Tibial nerve (tissue), 4 donors: ENCODE data around the gene P2RX5. TPM values are rescaled to one million over a fixed set of nuclear protein-coding genes. Genes with fewer than 3 reads are reported as not detected.
"Not testable (repeated sequence)": the region's sequence is repeated elsewhere in the genome, so short reads cannot be mapped to it uniquely, and the experiment has no call there.

ENCODE experiments used
- DNase-seq, 2 donors: peaks; one replicate each; pipeline ENCODE4 v3.0.0-alpha.2; 2019; ENCODE audit warnings: low spot score in 2 of 2
- H3K27ac ChIP-seq, 4 donors: fragments of 200-600 bp; sonication (generic) in 3 of 4; one replicate each; pipeline ENCODE4 v1.5.1; 2017 to 2019; ENCODE audit warnings: mild to moderate bottlenecking in 1 of 4
- H3K27me3 ChIP-seq, 2 donors: fragments of 200-600 bp; sonication (generic) in 1 of 2; one replicate each; pipeline versions ENCODE4 v1.5.1 to v1.6.0; 2017 to 2019
- H3K36me3 ChIP-seq, 3 donors: fragments of 200-600 bp; sonication (generic); one replicate each; pipeline ENCODE4 v1.5.1; 2018 to 2019
- H3K4me1 ChIP-seq, 4 donors: fragments of 200-600 bp; sonication (generic) in 3 of 4; one replicate each; pipeline ENCODE4 v1.5.1; 2017 to 2019
- H3K4me3 ChIP-seq, 4 donors: fragments of 200-600 bp; sonication (generic) in 3 of 4; one replicate each; pipeline ENCODE4 v1.5.1; 2017 to 2019; ENCODE audit warnings: mild to moderate bottlenecking in 1 of 4, moderate library complexity in 1 of 4
- H3K9me3 ChIP-seq, 4 donors: fragments of 200-600 bp; sonication (generic) in 3 of 4; one replicate each; pipeline ENCODE4 v1.5.1; 2017 to 2019
- EP300 ChIP-seq, 2 donors: sonication (generic); formaldehyde crosslinking; IDR thresholded peaks; one replicate each; pipeline ENCODE4 v1.6.1; 2017; ENCODE audit warnings: antibody characterized with exemption in 2 of 2, mild to moderate bottlenecking in 1 of 2
- POLR2A ChIP-seq, 2 donors: fragments of 450-650 bp; IDR thresholded peaks; one replicate each; pipeline ENCODE4 v1.6.1; 2017; ENCODE audit warnings: antibody characterized with exemption in 2 of 2, mild to moderate bottlenecking in 2 of 2, moderate library complexity in 2 of 2
- WGBS, 2 donors: methylation state at CpG; one replicate each; pipeline ENCODE4 v1.1.5; 2018; 5-methylcytosine and 5-hydroxymethylcytosine counted together
- total RNA-seq, 4 donors: library from RNA; depleted of rRNA; stranded (reverse); fragments of >200 nt; gene quantifications; one replicate each; pipeline ENCODE4 v1.1.0, GENCODE V29; 2016
- TF ChIP-seq, protein P1 (sequence below), 5 experiments: fragments of 200-600 bp in 3 of 5; fragments of 450-650 bp in 2 of 5; sonication (generic) in 3 of 5; IDR thresholded peaks; one replicate each; pipeline ENCODE4 v1.5.1; 2016 to 2019; ENCODE audit warnings: antibody characterized with exemption in 5 of 5, mild to moderate bottlenecking in 3 of 5, moderate library complexity in 2 of 5

The P2RX5 gene
- total RNA-seq, 4 donors from 2014 or later: 0.42 TPM; not detected in 3

- no peak overlapping the region for H3K4me3 ChIP-seq
- H3K36me3 ChIP-seq: no peaks in the 10 kb centered on the region
- TF ChIP-seq, protein P1, sequence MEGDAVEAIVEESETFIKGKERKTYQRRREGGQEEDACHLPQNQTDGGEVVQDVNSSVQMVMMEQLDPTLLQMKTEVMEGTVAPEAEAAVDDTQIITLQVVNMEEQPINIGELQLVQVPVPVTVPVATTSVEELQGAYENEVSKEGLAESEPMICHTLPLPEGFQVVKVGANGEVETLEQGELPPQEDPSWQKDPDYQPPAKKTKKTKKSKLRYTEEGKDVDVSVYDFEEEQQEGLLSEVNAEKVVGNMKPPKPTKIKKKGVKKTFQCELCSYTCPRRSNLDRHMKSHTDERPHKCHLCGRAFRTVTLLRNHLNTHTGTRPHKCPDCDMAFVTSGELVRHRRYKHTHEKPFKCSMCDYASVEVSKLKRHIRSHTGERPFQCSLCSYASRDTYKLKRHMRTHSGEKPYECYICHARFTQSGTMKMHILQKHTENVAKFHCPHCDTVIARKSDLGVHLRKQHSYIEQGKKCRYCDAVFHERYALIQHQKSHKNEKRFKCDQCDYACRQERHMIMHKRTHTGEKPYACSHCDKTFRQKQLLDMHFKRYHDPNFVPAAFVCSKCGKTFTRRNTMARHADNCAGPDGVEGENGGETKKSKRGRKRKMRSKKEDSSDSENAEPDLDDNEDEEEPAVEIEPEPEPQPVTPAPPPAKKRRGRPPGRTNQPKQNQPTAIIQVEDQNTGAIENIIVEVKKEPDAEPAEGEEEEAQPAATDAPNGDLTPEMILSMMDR (IDR thresholded peaks at IDR 0.05): no peak
- TF ChIP-seq EP300 (IDR thresholded peaks at IDR 0.05) (no peak), POLR2A (IDR thresholded peaks at IDR 0.05) (no peak)
- H3K27me3 ChIP-seq: no peaks in the 10 kb centered on the region
- no peak for DNase-seq
- H3K4me1 ChIP-seq: no peaks in the 10 kb centered on the region
- 78 to 79% methylated on average over 6 of the region's 6 CpGs for WGBS, 2 donors
- H3K9me3 ChIP-seq: no peaks in the 10 kb centered on the region
- H3K27ac ChIP-seq: no peak overlapping the region
Observed at GRCh38 chr17:3729881-3730280, 33.9 kb upstream of the P2RX5 start.

DNA sequence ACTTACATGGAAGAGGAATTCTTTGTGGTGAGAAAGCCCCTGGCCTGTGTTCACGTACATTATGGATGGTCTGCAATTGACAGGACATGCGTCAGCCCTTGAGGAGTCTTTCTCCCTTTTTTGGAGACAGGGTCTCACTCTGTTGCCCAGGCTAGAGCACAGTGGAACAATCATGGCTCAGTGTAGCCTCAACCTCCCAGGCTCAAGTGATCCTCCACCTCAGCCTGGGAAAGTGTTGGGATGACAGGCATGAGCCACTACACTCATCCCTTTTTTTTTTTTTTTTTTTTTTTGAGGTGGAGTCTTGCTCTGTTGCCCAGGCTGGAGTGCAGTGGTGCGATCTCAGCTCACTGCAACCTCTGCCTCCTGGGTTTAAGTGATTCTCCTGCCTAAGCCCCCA, 32.1 kb upstream of the P2RX5 start:
- not testable (repeated sequence) for H3K27me3 ChIP-seq, H3K27ac ChIP-seq, H3K9me3 ChIP-seq, H3K4me3 ChIP-seq, H3K36me3 ChIP-seq, DNase-seq
- peaks cover 0 to 10% (median 4%) of the 10 kb centered on the region in 4 donors for H3K4me1 ChIP-seq
- 100% methylated on average over 3 of the region's 3 CpGs for WGBS, 2 donors

- DNase-seq: no peak
- no peak for TF ChIP-seq EP300 (IDR thresholded peaks at IDR 0.05)
- no peak for TF ChIP-seq POLR2A (IDR thresholded peaks at IDR 0.05)
- TF ChIP-seq, protein P1 (IDR thresholded peaks at IDR 0.05): no peak
- H3K27me3 ChIP-seq: no peaks in the 10 kb centered on the region
- whole genome bisulfite sequencing, 2 donors: 42 to 45% methylated on average over 2 of the region's 2 CpGs
- no peak overlapping the region for H3K27ac ChIP-seq
- no peaks in the 10 kb centered on the region for H3K36me3 ChIP-seq
- no peak overlapping the region for H3K4me3 ChIP-seq
- no peaks in the 10 kb centered on the region for H3K9me3 ChIP-seq
- H3K4me1 ChIP-seq: peaks cover 0 to 20% (median 10%) of the 10 kb centered on the region in 4 donors
Observed at GRCh38 chr17:3727041-3727440, 31.1 kb upstream of the P2RX5 start.

GRCh38 chr17:3724378-3725077, 28.6 kb upstream of the P2RX5 start:
- WGBS, 2 donors: 16 to 25% methylated on average over 19 to 27 of the region's 27 CpGs
- TF ChIP-seq EP300 (IDR thresholded peaks at IDR 0.05): no peak
- TF ChIP-seq, protein P1 (IDR thresholded peaks at IDR 0.05): no peak
- TF ChIP-seq POLR2A (IDR thresholded peaks at IDR 0.05): no peak
- H3K27ac ChIP-seq: peak overlapping the region in 1 of 4 donors; percentile 87

GRCh38 chr17:3723556-3724377, 27.8 kb upstream of the P2RX5 start, which contains the start of gene HASPIN:
HASPIN (plus strand) TSS chr17:3723903; CDS start chr17:3723936, 33 bp downstream.
- TF ChIP-seq, protein P1 (IDR thresholded peaks at IDR 0.05): peak in 3 of 5 experiments; percentile 7 to 59 (median 54)
- TF ChIP-seq POLR2A (IDR thresholded peaks at IDR 0.05) (peak in 1 of 2 donors; percentile 43), EP300 (IDR thresholded peaks at IDR 0.05) (peak; percentile 82 to 88)
- Histone ChIP-seq H3K27ac (peak within 1 kb of the TSS; percentile 47 to 89 (median 86)), H3K9me3 (no peaks in the 10 kb centered on the region), H3K4me3 (peak within 1 kb of the TSS; percentile 74 to 93 (median 78)), H3K27me3 (no peaks in the 10 kb centered on the region), H3K4me1 (peaks cover 2 to 47% (median 19%) of the 10 kb centered on the region in 4 donors), H3K36me3 (peaks cover 0 to 5% (median 0%) of the 10 kb centered on the region in 3 donors)
- peak; percentile 76 for DNase-seq
- 0 to 1% methylated on average over 31 to 49 of the region's 98 CpGs for WGBS, 2 donors

More at GRCh38 chr17:3724378-3725077, 28.6 kb upstream of the P2RX5 start:
- no peak for DNase-seq
- peaks cover 2 to 42% (median 19%) of the 10 kb centered on the region in 4 donors for H3K4me1 ChIP-seq
- H3K9me3 ChIP-seq: no peaks in the 10 kb centered on the region
- peak overlapping the region; percentile 74 to 93 (median 78) for H3K4me3 ChIP-seq
- H3K36me3 ChIP-seq: peaks cover 0 to 3% (median 0%) of the 10 kb centered on the region in 3 donors
- H3K27me3 ChIP-seq: no peaks in the 10 kb centered on the region
